ENCODE data around the gene MPPED1.

MPPED1 gene

GRCh38 chr22:43419371-43420080 lies 7.7 kb downstream of the MPPED1 start:
- no peak for TF ChIP-seq CTCF (IDR thresholded peaks at IDR 0.05)
- no peak overlapping the region for H3K27ac ChIP-seq

DNA sequence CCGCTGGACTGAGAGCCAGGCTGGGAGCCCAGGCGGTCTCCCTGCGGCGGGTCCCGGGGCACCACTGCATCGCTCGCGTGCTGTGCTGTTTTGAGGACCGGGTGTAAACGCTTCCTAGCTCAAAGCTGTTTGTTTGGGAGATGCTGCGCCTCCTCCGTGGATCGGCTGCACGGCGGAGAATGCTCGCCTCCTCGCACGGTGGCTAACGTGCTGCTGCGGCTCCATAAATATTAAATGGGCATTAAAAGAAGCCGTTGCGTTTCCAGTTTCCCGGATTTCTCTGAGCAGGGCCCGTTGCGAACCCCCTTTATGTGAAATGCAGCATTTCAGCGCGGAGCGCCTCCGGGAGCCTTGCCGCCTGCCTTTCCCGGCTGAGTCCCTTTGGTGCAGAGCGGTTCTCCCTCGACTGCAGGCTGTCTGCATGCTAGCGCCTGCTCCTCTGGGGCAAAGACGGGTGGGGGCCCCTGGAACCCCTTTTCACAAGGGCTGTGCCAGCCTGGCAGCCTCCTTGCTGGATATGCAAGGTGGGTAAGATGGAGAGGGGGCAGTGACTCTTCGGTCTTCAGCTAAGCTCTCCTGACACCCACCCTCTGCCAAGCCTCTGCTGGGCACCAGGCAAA lies 9.3 kb downstream of the MPPED1 start:
- H3K27ac ChIP-seq = no peak overlapping the region
- no peak for TF ChIP-seq CTCF (IDR thresholded peaks at IDR 0.05)
- no peak for TF ChIP-seq ZFX (IDR thresholded peaks at IDR 0.05; ENCODE audit: borderline replicate concordance)

DNA sequence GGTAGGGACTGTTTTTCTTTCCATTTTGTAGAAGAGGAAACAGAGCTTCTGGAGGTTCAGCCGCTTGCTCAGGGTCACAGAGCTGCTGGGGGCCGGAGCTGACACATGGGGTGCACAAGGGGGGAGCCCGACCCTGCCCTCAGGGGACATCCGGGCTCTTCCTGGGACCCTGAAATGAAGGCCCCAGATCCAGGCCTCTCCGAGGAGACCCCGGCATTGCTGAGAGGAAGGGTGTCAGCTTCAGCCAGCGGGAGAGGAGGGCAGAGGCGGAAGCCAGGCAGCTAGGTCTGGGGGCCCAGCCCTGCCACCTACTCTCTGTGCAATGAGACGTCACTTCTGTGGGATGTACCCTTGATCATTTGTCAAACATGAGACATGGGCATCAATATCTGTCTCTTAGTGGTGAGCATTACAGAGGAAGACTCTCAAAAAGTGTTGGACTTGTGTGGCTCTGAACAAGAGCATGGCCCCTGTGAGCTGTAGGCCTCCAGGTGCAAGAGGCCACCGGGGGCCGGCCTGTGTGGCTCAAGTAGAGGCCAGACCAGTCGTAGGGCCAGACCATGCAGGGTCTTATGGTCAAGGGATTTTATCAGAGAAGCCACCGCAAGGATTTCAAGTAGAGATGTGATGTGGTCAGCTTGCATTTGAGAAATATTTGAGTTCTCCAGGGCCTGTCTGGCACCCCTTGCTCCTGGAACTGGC lies 10.3 kb downstream of the MPPED1 start:
- TF ChIP-seq CTCF (IDR thresholded peaks at IDR 0.05) (no peak), ZFX (IDR thresholded peaks at IDR 0.05; ENCODE audit: borderline replicate concordance) (no peak)
- H3K27ac ChIP-seq = no peak overlapping the region

DNA sequence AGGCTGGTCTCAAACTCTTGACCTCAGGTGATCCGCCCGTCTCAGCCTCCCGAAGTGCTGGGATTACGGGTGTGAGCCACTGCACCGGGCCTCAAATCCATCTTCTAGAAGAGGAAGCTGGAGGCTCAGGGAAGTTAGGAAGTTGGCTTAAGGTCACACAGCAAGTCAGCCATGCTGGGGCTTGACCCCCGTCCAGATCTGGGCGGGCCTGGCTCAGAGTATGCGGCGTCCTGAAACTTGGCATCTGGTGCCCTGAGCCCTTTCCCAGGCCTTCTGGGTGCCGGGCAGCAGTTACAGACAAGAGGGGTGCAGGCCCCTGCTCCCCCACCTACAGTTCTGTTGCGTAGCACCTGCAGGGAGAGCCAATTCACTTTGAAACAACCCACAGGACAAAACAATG lies 11.2 kb downstream of the MPPED1 start:
- TF ChIP-seq ZFX (IDR thresholded peaks at IDR 0.05; ENCODE audit: borderline replicate concordance) = no peak
- TF ChIP-seq CTCF (IDR thresholded peaks at IDR 0.05) = no peak
- H3K27ac ChIP-seq = no peak overlapping the region

DNA sequence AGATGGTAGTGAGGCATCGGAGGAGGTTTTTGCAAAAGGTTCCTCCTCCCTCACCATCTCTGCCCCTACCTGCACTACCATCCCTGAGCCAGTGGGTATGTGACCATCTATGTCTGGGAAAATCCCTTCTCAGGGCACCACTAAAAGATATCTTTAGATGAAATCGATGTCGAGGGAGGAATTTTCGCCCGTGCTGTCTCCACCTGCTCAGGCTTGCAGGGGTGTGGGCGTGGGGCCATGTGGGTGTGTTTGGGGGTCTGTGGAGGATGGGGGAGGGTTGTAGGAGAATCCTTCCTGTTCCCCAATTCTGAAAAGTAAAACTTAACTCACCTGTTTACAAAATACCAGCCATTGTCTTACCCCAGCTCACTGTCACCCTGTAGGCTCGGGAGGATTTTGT lies 12.4 kb downstream of the MPPED1 start:
- TF ChIP-seq CTCF (IDR thresholded peaks at IDR 0.05) = no peak
- TF ChIP-seq ZFX (IDR thresholded peaks at IDR 0.05; ENCODE audit: borderline replicate concordance) = no peak
- no peak overlapping the region for H3K27ac ChIP-seq

DNA sequence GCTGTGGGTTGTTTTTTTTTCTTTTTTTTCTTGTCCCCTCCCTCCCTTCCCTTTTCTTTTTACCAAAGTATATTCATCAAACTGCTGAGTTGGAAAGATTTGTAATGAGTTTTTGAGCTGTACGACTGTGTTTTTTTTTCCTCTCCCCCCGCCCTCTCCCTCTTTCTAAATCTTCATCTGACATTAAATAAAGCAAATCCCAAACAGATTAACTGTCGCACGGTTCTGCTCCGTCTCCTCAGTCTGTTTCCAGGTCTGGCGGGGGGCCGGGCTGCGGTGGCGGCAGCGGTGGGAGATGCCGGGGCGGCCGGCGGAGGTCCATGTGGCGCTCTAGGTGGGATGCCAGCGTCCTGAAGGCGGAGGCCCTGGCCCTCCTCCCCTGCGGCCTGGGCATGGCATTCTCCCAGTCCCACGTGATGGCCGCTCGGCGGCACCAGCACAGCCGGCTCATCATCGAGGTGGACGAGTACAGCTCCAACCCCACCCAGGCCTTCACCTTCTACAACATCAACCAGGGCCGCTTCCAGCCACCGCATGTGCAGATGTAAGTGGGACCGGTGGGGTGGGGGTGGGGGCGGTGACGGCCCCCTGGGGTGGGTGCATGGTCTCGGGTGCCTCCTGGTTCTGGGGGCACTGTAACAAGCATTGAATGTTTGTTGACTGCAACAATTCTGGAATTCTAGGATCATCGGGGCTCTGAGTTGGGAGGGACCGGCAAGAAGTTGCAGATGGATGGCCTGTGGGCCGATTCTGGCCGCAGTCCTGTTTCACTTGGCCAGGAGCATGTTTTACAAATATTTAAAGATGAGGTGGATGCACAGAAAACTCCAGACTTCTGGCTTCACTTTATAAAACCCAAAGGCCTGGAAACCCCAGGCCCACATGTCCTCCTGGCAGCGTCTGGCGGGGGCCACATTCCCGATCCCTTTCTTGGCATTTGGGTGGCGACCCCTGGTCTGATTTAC lies 13.1 kb downstream of the MPPED1 start:
- TF ChIP-seq CTCF (IDR thresholded peaks at IDR 0.05) = no peak
- no peak for TF ChIP-seq ZFX (IDR thresholded peaks at IDR 0.05; ENCODE audit: borderline replicate concordance)
- H3K27ac ChIP-seq = no peak overlapping the region
